ENCODE data around the gene DYNC1I1.

DNA sequence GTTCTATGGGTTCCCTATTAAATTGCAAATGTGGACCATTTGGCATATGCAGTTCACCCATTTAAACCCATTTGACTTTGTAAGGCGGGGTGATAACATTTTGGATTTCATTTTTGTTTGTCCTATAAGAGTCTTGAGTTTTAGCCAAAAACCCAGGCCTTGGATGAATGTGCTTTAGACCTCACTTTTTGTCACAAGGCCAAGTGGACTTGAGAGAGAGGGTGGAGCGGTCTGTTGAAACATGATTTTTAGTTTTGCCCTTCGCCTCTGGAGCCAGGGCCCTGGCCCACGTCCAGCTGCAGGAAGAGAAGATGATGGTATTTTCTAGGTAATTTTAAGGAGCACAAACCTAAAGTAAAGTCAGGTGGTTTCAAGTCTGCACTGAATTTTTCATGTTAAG lies 289.5 kb downstream of the DYNC1I1 start:
- TF ChIP-seq, protein P1, sequence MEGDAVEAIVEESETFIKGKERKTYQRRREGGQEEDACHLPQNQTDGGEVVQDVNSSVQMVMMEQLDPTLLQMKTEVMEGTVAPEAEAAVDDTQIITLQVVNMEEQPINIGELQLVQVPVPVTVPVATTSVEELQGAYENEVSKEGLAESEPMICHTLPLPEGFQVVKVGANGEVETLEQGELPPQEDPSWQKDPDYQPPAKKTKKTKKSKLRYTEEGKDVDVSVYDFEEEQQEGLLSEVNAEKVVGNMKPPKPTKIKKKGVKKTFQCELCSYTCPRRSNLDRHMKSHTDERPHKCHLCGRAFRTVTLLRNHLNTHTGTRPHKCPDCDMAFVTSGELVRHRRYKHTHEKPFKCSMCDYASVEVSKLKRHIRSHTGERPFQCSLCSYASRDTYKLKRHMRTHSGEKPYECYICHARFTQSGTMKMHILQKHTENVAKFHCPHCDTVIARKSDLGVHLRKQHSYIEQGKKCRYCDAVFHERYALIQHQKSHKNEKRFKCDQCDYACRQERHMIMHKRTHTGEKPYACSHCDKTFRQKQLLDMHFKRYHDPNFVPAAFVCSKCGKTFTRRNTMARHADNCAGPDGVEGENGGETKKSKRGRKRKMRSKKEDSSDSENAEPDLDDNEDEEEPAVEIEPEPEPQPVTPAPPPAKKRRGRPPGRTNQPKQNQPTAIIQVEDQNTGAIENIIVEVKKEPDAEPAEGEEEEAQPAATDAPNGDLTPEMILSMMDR (IDR thresholded peaks at IDR 0.05), result no peak
- TF ChIP-seq POLR2A (IDR thresholded peaks at IDR 0.05), result no peak
